ENCODE results near the gene DOCK7.
"Not testable (repeated sequence)": the region's sequence is repeated elsewhere in the genome, so short reads cannot be mapped to it uniquely, and the experiment has no call there.

DOCK7 gene

GRCh38 chr1:62687903-62688686 lies at the start of gene DOCK7:
TSS of gene DOCK7 (minus strand) at chr1:62688386. CDS start at chr1:62688264, 122 bp downstream.
- DNase-seq (ENCODE audit: low read depth in 4 of 4, low spot score in 1 of 4): peak in 2 of 4 experiments; percentile 19 to 36

GRCh38 chr1:62735491-62736171 lies 47.4 kb upstream of the DOCK7 start:
- DNase-seq (ENCODE audit: low read depth in 4 of 4, low spot score in 1 of 4): no peak

GRCh38 chr1:62732331-62732730 lies 44.1 kb upstream of the DOCK7 start:
- DNase-seq (ENCODE audit: low read depth in 4 of 4, low spot score in 1 of 4): no peak

GRCh38 chr1:62728963-62729362 lies 40.8 kb upstream of the DOCK7 start:
- DNase-seq (ENCODE audit: low read depth in 4 of 4, low spot score in 1 of 4): no peak

GRCh38 chr1:62727656-62728407 lies 39.6 kb upstream of the DOCK7 start:
- DNase-seq (ENCODE audit: low read depth in 4 of 4, low spot score in 1 of 4): no peak

- DNase-seq (ENCODE audit: low read depth in 4 of 4, low spot score in 1 of 4): no peak
Measured at GRCh38 chr1:62726011-62726442, 37.8 kb upstream of the DOCK7 start.

- DNase-seq (ENCODE audit: low read depth in 4 of 4, low spot score in 1 of 4): no peak
Measured at GRCh38 chr1:62725255-62725654, 37.1 kb upstream of the DOCK7 start.

- no peak for DNase-seq (ENCODE audit: low read depth in 4 of 4, low spot score in 1 of 4)
Measured at GRCh38 chr1:62724430-62724829, 36.2 kb upstream of the DOCK7 start.

GRCh38 chr1:62723883-62724282 lies 35.7 kb upstream of the DOCK7 start:
- DNase-seq (ENCODE audit: low read depth in 4 of 4, low spot score in 1 of 4): no peak

- DNase-seq (ENCODE audit: low read depth in 4 of 4, low spot score in 1 of 4): no peak
Measured at GRCh38 chr1:62722796-62723195, 34.6 kb upstream of the DOCK7 start.

GRCh38 chr1:62720946-62721554 lies 32.9 kb upstream of the DOCK7 start:
- no peak for DNase-seq (ENCODE audit: low read depth in 4 of 4, low spot score in 1 of 4)

GRCh38 chr1:62718400-62718799 lies 30.2 kb upstream of the DOCK7 start:
- not testable (repeated sequence) for DNase-seq (ENCODE audit: low read depth in 4 of 4, low spot score in 1 of 4)

- no peak for DNase-seq (ENCODE audit: low read depth in 4 of 4, low spot score in 1 of 4)
Measured at GRCh38 chr1:62717483-62717882, 29.3 kb upstream of the DOCK7 start.

- no peak for DNase-seq (ENCODE audit: low read depth in 4 of 4, low spot score in 1 of 4)
Measured at GRCh38 chr1:62716397-62716796, 28.2 kb upstream of the DOCK7 start.

GRCh38 chr1:62712336-62713243 lies 24.4 kb upstream of the DOCK7 start:
- DNase-seq (ENCODE audit: low read depth in 4 of 4, low spot score in 1 of 4): no peak

GRCh38 chr1:62707744-62708120 lies 19.5 kb upstream of the DOCK7 start:
- no peak for DNase-seq (ENCODE audit: low read depth in 4 of 4, low spot score in 1 of 4)

GRCh38 chr1:62706985-62707743 lies 19.0 kb upstream of the DOCK7 start:
- no peak for DNase-seq (ENCODE audit: low read depth in 4 of 4, low spot score in 1 of 4)

GRCh38 chr1:62698161-62698560 lies 10.0 kb upstream of the DOCK7 start:
- not testable (repeated sequence) for DNase-seq (ENCODE audit: low read depth in 4 of 4, low spot score in 1 of 4)

- DNase-seq (ENCODE audit: low read depth in 4 of 4, low spot score in 1 of 4): not testable (repeated sequence)
Measured at GRCh38 chr1:62694479-62694878, 6.3 kb upstream of the DOCK7 start.

GRCh38 chr1:62693123-62693522 lies 4.9 kb upstream of the DOCK7 start:
- no peak for DNase-seq (ENCODE audit: low read depth in 4 of 4, low spot score in 1 of 4)

Measured in stimulated activated CD4-positive, alpha-beta T cell treated with anti-CD3 and anti-CD28 coated beads, Interleukin-1b, Interleukin-23, amount 100 ng/mL, for 24 hours (primary cell).